Tibial nerve (tissue), 3 donors: Measurements from ENCODE around the gene GRIN2A.

Experiments used
- POLR2A ChIP-seq, 2 donors: fragments of 450-650 bp; IDR thresholded peaks; one replicate each; pipeline ENCODE4 v1.6.1; 2017; ENCODE audit warnings: antibody characterized with exemption in 2 of 2, mild to moderate bottlenecking in 2 of 2, moderate library complexity in 2 of 2
- TF ChIP-seq, protein P1 (sequence below), 5 experiments: fragments of 200-600 bp in 3 of 5; fragments of 450-650 bp in 2 of 5; sonication (generic) in 3 of 5; IDR thresholded peaks; one replicate each; pipeline ENCODE4 v1.5.1; 2016 to 2019; ENCODE audit warnings: antibody characterized with exemption in 5 of 5, mild to moderate bottlenecking in 3 of 5, moderate library complexity in 2 of 5

DNA sequence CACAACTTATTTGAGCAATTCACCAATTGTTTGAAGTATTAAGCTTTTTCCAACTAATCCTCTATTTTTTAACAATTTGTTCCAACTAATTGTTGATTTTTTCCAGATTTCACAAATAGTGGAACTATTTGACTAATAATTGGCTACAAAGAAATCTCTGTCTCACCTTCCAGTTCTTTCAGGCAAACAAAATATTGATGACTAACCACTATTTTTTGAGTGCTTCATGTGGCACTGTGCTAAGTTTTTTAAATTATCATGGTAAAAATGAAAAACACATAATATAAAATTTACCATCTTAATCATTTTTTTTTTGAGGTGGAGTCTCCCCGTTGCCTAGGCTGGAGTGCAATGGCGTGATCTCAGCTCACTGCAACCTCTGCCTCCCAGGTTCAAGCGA, 24.6 kb upstream of the GRIN2A start:
- TF ChIP-seq POLR2A (IDR thresholded peaks at IDR 0.05) = no peak
- TF ChIP-seq, protein P1, sequence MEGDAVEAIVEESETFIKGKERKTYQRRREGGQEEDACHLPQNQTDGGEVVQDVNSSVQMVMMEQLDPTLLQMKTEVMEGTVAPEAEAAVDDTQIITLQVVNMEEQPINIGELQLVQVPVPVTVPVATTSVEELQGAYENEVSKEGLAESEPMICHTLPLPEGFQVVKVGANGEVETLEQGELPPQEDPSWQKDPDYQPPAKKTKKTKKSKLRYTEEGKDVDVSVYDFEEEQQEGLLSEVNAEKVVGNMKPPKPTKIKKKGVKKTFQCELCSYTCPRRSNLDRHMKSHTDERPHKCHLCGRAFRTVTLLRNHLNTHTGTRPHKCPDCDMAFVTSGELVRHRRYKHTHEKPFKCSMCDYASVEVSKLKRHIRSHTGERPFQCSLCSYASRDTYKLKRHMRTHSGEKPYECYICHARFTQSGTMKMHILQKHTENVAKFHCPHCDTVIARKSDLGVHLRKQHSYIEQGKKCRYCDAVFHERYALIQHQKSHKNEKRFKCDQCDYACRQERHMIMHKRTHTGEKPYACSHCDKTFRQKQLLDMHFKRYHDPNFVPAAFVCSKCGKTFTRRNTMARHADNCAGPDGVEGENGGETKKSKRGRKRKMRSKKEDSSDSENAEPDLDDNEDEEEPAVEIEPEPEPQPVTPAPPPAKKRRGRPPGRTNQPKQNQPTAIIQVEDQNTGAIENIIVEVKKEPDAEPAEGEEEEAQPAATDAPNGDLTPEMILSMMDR (IDR thresholded peaks at IDR 0.05) = no peak
